Activated CD4-positive, alpha-beta T cell treated with anti-CD3 and anti-CD28 coated beads for 4 hours (primary cell): ENCODE data around the gene PHACTR1.
"Not testable (repeated sequence)": the region's sequence is repeated elsewhere in the genome, so short reads cannot be mapped to it uniquely, and the experiment has no call there.

Experiments
- DNase-seq, 2 donors: peaks; one replicate each; pipeline ENCODE4 v3.0.0-alpha.2; 2020

PHACTR1 gene

DNA sequence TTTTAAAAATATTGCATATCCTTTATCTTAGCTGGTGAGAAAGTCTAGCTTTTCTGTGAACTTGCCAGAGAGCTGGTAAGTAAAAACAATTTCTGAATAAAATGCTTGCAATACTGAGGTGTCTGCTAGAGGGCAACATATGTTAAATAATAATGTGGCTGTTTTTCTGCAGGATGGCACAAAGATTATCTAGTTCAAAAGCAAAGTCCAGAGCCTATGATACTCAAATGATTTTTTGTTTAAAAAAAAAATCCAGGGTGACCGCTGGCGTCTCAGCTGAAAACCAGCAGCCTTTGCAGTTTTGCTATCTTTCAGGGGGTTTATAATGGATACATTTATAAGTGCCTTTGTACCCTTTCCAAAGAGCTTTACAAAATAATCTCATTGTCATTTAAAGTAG is 194.9 kb downstream of the PHACTR1 start:
- no peak for DNase-seq

DNA sequence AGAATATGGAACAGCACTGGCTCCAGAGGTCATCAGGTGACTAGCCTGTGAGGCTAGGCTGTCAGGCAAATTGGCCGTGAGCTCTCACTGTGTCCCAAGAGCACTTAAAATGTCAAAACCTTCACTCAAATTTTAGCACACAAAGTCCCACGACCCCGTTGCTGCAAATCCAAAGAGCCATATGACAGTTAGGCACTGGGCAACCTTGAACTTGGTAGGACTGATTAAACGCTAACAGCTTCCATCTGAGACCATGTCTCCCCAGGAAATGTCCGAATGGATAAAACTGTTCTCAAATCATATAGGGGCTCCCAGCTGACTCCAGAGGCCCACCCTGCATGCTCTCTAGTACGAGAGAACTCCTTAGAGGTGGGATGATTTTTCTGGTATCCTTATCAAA is 196.6 kb downstream of the PHACTR1 start:
- DNase-seq: no peak

- no peak for DNase-seq
These were observed 199.4 kb downstream of the PHACTR1 start for GRCh38 chr6:12916006-12916405.

- no peak for DNase-seq
These were observed 200.0 kb downstream of the PHACTR1 start for GRCh38 chr6:12916420-12917136.

- no peak for DNase-seq
These were observed 204.9 kb downstream of the PHACTR1 start for GRCh38 chr6:12921467-12921866.

DNA sequence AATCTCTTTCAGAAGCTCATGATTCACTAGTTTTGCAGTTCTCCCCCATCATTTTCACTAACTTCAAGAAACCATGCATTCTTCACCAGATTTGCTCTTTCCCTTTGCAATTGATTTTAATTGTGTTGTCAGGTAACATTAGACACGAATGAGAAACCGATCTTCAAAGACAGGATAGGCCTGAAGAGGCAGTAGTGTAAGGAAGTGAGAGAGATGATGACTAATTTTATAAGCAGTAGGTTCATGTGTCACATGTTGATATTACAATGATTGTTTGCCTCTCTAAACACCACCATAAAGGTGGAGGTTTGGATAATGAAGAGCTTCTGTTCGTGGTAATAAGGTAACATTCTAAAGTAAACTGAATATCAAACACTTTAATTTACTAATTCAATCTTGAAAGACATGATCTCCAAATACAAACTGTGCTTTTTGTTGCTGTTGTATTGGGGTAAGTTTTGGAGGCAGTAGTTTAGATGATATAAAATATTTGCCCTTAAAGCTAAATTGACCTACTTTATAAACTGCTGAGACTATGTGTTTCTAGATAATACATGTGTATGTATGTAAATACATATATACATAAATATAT is 207.2 kb downstream of the PHACTR1 start:
- DNase-seq: no peak

- no peak for DNase-seq
These were observed 208.3 kb downstream of the PHACTR1 start for GRCh38 chr6:12924911-12925310.

- no peak for DNase-seq
These were observed 211.2 kb downstream of the PHACTR1 start for GRCh38 chr6:12927746-12928145.

GRCh38 chr6:12929678-12930077 is 213.1 kb downstream of the PHACTR1 start:
- DNase-seq: no peak

- no peak for DNase-seq
These were observed 215.1 kb downstream of the PHACTR1 start for GRCh38 chr6:12931639-12932038.

GRCh38 chr6:12935637-12936036 is 219.1 kb downstream of the PHACTR1 start:
- no peak for DNase-seq

DNA sequence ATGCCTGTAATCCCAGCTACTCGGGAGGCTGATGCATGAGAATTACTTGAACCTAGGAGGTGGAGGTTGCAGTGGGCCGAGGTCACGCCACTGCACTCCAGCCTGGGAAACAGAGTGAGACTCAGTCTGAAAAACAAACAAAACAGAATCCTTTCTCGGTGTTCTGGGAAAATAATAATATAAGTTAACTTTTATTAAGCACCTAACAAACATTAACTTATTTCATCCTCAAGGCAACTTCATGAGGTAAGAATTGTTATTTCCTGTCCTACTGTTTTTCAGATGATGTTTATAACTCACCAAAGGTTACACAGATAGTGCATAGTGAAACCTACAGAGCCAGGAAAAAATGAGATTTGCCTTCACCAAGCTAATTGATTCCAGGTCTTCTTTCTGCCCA is 221.4 kb downstream of the PHACTR1 start:
- DNase-seq: no peak

GRCh38 chr6:12939314-12939713 is 222.7 kb downstream of the PHACTR1 start:
- DNase-seq: no peak

DNA sequence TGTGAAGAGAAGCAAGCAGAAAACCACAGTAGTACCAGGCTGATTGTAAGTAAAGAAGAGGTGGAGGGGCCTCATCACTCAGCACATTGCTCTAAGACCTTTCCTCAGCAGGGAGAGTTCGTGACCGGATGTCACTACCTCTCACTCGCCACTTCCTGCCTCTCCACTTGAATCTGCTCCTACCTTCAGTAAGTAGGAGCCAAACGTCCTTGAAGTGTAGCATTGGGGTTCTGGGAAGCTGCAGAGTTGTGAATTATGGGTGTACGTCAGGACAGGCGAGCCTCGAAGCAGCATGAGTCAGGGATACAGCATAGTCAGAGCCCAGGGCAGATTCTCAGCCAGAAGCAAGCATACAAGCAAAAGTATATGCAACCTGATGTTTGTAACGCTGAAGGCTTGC is 224.9 kb downstream of the PHACTR1 start:
- DNase-seq: no peak

DNA sequence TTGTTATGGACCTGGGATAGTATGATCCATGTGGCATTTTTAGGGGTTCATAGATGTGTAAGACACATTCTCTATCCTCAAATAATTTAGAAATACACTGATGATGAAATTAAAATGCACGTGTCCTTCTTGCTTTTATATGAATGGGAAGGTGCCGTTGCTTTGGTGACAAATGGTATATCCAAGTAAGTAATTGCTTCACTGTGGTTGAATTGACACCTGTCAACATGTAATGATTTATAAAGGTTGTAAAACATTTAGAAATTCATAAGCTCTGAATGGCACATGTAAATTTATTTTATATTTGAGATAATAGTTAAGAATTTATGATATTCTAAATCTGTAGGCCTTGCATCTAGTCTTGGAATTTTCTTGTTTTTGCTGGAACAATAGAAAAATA is 227.0 kb downstream of the PHACTR1 start:
- DNase-seq: no peak

DNA sequence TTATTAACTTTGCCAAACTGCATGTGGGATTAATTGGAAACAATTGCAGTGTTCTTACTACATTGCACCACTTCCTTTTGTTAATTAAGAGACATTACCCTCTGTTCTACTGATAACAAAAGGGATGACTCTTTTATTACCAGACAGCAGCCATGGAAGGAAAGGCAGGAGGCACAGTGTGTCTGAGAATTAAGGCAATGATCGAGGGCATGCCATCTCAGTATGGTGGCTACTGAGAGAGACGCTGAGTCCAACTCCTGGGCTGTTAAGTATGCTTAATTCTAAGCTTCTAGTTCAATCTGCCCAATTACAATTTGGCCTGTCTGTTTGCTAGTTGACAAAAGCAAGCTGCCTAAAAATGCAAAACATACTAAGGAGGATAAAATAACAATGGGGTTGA is 227.4 kb downstream of the PHACTR1 start:
- no peak for DNase-seq

GRCh38 chr6:12944528-12944927 is 228.0 kb downstream of the PHACTR1 start:
- not testable (repeated sequence) for DNase-seq

DNA sequence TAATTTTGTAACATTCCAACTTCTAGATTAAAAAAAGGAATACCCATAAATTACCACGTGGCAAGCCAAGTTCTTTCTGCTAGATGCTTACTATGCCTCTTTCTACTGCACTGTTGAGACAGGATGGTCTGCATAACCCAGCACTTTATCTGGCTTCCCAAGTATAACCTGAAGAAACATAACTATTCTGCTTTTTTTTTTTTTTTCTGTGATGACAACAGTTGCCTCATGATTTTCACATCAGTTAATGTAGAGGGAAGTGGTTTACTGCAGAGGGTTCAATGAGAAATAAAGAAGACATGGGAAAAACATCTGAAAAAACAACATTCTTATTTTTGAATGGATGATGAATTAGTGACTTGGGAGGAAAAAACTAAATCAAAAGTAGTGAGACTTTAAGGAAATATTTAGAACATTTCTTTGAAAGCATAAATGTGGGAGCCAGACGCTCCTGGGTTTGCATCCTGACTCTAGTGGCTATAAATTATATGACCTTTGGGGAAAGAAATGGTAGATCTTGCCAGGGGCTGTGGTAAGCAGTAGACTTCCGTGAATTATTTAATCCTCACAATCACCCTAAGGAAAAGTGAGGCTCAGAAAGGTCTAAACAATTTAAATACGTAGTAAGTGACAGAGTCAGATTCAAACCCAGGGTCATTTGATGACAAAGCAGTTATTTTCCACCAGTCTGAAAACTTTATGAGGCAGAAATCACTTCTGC is 230.7 kb downstream of the PHACTR1 start:
- no peak for DNase-seq

DNA sequence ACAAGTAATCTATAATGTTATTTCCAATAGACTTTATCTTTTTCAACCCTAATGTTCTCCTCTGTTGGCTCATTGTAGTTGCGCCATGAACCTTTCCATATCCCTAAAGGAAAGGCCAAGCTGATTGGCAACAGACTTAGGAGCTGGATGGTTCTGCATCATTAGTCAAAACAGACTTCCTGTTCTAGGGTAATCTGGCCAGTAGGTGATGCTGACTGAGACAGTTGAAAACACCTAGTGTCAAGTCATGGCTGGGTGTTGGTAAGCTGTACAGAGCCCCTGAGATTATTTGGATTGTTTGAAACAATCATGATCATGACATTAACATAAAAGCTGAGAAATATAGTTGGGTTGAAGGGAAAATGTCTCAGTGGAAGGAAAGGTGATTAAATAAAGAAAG is 231.4 kb downstream of the PHACTR1 start:
- DNase-seq: no peak

DNA sequence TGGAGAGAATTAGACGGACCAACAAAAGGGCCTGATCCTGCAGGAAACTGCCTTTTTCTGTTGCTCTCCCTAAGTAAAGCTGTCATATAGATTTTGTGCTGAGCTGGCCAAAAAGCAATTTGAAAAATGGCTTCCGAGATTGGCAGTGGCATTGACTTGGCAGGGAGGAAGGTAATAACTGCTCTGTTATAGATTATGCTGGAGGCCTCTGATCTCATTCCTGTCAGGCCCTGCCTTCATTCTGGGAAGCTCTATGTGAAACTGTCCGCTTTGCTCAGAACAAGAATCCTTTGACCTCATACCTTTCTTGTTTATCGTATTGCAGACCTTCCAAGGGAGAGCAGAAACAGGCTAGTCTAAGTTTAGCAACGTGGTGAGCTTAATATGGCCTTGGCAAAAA is 234.4 kb downstream of the PHACTR1 start:
- DNase-seq: no peak

DNA sequence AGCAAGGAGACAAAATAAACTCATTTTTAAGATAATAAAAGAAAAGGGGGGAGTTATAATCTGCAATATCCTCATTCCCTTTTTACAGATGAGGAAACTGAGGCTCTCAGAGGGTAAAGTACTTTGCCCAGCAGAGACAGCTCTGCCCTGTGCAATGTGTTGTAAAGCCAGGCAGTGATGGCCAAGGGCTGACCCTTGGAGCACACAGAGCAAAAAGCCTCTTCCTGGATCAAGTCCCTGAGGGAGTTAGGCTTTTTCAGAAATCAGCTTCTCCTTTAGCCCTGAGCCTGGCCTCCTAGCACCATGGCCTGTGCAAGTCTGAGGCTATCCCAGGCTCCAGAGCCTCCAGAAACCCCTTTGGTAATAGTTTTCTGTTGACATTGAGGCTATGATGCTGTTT is 234.8 kb downstream of the PHACTR1 start:
- DNase-seq: no peak

DNA sequence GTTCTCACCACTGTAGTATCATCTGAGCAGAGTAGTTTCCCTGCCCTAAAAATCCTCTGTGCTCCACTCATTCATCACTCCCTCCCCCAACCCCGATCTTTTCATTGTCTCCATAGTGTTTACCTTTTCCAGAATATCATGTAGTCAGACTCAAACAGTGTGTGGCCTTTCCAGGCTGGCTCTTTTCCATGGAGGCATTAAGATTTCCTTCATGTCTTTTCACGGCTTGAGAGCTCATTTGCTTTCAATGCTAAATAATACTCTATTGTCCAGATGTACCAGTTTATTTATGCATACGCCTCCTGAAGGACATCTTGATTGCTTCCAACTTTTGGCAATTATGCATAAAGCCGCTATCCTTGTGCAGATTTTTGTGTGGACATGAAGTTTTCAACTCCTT is 235.8 kb downstream of the PHACTR1 start:
- DNase-seq: no peak

DNA sequence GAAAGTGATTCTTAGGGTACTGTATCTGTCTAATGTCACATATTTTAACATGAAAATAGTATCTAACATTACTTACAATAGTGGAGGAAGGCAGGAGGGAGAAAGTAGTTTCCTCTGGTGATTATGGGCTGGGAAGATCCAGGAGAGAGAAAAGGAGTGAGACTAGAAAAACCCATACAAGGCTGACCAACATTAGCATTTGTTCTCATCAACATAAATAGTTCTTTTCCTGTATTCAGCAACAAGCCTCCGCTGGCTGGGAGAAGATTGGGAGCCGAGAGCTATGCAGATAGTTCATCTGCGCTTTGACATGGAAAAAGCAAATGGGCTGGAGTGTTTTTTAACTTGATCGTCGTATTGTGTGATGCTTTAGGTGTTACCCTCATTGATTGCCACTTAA is 239.4 kb downstream of the PHACTR1 start:
- no peak for DNase-seq

DNA sequence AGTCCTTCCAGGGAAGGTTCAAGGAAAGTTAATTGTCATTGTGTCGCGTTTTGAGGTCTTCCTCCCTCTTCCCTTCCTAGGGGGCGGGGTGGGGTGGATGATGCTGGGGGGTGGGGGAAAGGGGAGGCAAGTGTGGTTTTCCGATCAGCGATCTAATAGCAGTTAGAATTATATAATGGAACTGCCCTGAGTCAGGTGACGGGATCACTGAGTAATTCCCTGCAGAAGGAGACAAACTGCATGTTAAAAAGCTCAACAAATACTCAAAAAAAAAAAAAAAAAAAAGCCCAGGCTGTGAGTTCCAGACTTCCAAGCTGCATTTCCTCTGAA is 240.4 kb downstream of the PHACTR1 start:
- DNase-seq: no peak
